ELR (cell line): ENCODE results near the gene MAPKAPK3.

Experiments used
- DNase-seq: peaks from one replicate; pipeline ENCODE4 v3.0.0-alpha.2; 2015; ENCODE audit warnings: low read depth

Gene MAPKAPK3

DNA sequence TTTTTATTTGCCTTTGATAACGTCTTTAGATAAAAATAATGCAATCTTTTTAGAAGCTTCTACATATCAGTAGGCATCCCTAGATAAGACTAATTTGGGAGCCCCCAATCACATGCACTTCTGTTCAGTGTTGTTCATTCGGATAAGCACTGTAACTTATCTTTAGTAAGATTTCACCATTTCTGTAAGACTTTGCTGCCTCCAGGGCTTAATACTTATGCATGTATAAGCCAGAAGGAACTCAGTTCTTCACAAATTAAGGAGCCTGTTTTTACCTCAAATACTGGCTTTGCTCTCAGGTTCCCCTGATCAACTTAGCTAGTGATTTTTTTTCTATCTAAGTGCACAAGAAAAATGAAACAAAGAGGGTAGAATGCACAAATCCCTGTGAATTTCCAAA lies 78.1 kb downstream of the MAPKAPK3 start:
- no peak for DNase-seq

DNA sequence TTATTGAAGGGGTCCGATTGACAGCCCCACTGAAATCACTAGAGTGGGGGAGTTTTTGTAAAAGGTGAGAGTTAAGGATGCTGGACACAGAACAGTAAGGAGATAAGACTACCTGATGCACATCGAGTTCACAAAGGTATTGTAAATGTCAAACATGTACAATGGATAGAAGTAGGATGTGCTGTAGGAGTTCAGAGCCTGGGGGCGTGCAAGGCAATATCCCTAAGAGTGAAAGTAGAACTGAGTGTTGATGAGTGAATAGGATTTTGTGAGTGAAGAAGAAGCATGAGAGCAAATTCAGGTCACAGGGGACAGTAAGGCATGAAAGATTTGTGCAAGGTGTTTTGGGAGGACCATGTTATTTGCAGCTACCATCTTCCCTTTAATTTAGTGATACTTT lies 79.3 kb downstream of the MAPKAPK3 start:
- DNase-seq = no peak

DNA sequence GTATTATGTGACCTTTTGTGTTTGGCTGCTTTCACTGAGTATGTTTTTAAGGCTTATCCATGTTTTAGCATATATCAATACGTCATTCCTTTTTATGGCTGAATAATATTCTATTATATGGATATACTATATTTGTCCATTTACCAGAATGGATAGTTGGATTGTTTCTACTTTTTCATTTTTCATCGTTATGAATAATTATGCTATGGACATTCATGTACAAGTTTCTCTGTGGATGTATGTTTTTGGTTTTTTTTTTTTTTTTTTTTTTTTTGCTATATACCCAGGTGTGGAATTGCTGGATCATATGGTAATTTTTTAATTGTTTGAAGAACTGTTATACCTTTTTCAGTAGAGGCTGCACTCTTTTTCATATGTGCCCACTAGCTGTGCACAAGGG lies 81.3 kb downstream of the MAPKAPK3 start:
- no peak for DNase-seq
